NCI-H2081 treated with DMSO at 0.1 percent for 48 hours (cell line): ENCODE measurements around the gene CDHR5.

ENCODE experiments used
- DNase-seq: peaks from one replicate; lab custom pipeline; 2025; lab: John Stamatoyannopoulos, UW

CDHR5 gene

DNA sequence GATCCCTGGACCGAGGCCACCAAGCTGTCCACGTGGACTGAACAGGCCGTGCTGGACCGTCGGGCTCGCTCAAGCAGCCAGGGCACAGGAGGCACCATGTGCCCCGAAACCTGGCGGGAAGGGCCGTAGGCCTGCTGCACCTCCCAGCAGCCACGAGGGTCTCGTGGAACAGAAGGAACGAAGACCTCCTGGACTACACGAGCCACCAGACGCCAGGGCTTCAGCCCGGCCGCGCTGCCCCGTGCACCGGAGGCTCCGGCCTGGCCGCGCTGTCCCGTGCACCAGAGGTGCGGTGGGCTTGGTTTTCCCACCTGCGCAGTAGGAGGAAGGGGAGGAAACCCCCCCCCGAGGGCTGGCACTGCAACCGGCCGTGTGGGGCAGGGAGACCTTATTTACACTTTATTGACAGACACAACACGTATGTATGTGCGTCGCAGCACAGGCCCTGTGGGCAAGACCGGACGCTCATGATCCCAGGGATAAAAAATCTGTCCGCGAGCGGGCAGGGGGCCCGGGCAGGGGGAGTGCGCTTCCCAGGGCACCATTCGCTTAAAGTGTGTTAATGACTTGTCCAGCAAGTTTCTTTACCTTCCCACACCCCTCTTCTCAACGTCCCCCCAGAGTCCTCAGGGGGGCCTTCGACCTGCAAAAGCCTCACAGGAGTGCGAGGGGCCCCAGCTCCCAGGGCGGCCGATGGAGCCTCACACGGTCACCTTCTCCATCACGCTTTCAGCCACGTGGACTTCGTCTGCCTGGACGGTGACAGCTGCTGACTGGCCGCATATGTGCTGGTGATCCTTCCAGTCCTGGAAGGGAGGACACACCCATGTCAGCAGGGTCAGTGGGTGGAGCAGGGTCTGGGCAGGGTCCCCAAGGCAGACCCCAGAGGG is 19.3 kb upstream of the CDHR5 start:
- no peak for DNase-seq

GRCh38 chr11:643366-643765 is 18.6 kb upstream of the CDHR5 start:
- no peak for DNase-seq

- DNase-seq: no peak
Measured at GRCh38 chr11:641806-642370, 17.1 kb upstream of the CDHR5 start.

- DNase-seq: no peak
Measured at GRCh38 chr11:640021-640706, 15.4 kb upstream of the CDHR5 start.

- DNase-seq: no peak
Measured at GRCh38 chr11:639332-639955, 14.7 kb upstream of the CDHR5 start.

DNA sequence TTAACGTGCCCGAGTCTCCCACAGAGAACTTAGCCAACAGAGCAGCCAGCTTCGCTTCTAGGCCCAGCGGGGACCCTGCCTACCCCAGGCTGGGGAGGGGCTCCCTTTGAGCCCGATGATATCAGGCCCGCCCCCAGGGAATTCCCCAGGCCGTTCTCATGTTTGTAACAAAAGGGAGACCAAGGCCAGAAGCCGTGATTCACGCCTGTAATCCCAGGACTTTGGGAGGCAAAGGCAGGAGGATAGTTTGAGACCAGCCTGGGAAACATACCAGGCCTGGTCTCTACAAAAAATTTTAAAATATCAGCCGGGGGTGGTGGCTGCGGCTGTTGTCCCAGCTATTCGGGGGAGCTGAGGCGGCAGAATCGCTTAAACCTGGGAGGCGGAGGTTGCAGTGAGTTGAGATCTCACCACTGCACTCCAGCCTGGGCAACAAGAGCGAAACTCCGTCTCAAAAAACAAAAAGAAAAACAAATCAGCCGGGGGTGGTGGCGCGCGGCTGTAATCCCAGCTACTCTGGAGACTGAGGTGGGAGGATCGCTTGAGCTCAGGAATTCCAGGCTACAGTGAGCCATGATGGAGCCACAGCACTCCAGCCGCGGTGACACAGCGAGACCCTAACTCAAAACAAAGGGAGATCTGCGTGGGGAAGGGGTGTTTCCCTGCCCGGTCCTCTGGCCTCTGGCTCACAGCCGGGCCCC is 14.0 kb upstream of the CDHR5 start:
- DNase-seq: no peak

DNA sequence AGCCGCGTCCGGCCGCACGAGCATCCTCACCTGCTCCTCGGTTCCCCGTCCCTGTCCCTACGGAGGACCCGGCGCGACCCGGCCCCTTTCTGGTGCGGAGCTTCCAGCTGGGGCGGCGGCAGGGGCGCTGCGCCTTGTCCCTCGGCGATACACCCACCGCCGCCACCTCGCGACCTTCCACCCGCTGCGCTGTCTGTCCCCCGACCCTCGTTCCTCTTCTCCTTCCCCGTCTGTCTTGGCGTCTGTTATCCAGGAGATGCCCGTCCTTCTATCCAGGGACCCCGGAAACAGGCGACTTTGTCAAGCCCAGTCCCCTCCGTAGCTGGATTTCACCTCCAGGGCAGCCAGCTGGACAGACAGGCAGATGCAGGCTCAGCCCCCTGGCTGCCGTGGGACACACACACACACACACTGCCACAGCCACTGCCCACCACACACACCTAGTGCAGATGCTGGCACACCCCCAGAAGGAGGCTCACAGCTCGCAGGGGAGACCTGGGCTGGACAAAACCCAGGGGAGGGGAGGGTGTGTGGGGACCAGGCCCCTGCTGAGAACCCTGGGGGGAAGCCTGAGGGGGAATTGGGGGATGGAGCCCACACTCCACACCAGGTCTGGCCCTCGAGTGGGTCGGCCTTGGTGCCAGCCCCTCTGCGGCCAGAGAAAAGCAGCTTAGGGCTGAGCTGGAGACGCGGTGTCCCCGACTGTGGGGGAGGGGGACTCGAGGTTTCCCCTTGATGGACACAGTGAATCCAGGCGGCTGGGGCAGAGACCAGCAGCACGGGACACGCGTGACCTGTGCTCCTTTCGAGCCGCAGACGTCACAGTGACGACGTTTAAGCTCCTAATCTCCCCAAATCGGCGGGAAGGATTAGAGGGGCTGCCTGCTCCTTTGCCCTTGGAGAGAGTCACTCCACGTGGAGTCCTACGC is 13.1 kb upstream of the CDHR5 start:
- DNase-seq: no peak

DNA sequence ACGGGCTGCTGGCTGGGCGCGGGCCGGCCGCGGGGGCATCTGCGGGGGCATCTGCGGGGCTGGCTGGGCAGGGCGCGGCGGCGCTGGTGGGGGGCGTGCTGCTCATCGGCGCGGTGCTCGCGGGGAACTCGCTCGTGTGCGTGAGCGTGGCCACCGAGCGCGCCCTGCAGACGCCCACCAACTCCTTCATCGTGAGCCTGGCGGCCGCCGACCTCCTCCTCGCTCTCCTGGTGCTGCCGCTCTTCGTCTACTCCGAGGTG is 12.5 kb upstream of the CDHR5 start:
- no peak for DNase-seq

- DNase-seq: no peak
Measured at GRCh38 chr11:636511-637332, 12.0 kb upstream of the CDHR5 start, which contains the start of gene DRD4. DRD4 (plus strand) TSS chr11:637269; CDS start chr11:637305, 36 bp downstream.

GRCh38 chr11:635945-636510 is 11.3 kb upstream of the CDHR5 start:
- DNase-seq: no peak

GRCh38 chr11:630871-631270 is 6.1 kb upstream of the CDHR5 start:
- DNase-seq: no peak

DNA sequence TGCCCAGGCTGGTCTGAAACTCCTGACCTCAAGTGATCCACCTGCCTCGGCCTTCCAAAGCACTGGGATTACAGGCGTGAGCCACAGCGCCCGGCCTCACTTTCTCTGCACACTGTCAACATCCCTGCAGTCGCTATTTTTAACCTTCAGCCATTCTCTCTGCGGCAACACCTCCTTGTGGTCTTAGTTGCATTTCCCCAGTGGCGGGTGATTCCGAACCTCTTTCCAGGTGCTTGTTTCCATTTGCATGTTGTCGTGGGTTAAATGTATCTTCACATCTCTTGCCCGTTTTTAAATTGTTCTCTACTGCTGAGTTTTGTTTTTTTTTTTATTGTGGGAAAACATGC is 4.5 kb upstream of the CDHR5 start:
- DNase-seq: no peak

DNA sequence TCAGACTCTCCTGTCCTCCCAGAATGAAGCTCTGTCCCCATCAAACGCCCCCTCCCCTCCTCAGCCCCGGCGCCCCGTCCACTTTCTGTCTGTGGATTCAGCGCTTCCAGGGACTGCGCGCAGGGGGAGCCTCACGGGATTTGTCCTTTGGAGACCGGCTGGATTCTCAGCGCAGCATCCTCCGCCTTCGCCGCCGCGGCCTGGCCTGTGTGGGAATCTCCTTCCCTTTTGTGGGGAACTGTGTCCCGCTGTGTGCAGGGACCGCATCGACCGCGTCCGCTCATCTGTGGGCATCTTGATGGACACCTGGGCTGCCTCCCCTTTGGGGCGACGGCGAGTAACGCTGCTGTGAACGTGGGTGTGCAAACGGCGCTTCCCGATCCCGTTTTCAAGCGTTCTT is 3.3 kb upstream of the CDHR5 start:
- no peak for DNase-seq

GRCh38 chr11:627308-627576 is 2.5 kb upstream of the CDHR5 start:
- DNase-seq: no peak

DNA sequence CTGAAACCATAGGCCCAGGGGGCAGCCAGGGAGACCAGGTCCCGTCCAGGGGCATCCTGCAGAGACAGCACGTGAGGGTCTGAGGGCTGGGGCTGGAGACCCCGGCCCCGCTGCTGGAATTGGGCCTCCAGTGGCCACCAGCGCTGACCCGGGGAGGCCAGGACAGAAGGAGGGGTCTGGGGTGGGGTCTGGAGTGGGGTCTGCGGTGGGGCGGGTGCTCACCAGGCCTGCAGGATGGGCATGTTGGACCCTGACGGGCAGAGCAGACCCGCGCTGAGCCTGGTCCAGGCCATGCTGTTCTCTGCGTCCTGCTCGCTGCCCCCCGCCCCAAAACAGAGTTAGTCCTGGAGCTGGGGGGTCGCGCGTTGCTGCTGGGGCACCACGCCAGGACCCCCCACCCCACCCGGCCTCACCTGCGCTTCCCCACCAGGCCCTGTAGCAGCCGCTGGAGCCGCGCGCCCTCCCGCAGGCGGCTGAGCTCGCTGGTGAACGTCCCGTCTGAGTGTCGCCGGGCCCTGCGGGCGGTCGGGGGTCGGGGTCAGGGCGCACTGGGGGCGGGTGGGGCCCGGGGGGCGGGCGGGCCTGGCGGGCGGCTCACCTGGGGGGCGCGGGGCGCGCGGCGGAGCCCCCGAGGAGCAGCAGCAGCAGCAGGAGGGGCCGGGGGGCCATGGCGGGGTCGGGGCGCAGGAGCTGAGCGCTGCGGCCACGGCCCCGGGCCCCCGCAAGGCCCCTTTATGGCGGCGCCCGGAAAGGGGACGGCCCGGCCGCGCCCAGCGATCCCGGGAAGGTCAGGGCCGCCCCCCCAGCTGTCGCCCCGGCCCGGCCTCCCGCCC is 1.9 kb upstream of the CDHR5 start, which contains the start of gene SCT:
Gene SCT (minus strand): TSS at position 707 of the 833 bp plus-strand sequence. CDS start 38 bp downstream, at position 669.
- no peak for DNase-seq

GRCh38 chr11:625636-626268 is 997 bp upstream of the CDHR5 start:
- no peak for DNase-seq

GRCh38 chr11:623999-624704 is 603 bp downstream of the CDHR5 start:
- DNase-seq: no peak

GRCh38 chr11:623349-623869 is 1.3 kb downstream of the CDHR5 start:
- no peak for DNase-seq
